GM13977 (cell line): ENCODE results near the gene PLCG2.

Experiments used
- DNase-seq: peaks from one replicate; pipeline ENCODE4 v3.0.0; 2012; ENCODE audit warnings: low spot score
- in situ Hi-C: fragments of 300-500 bp; cut with MboI; formaldehyde crosslinking; loops from one replicate; pipeline ENCODE4 v1.12.0; 2022; ENCODE audit warnings: low sequenced_read_pairs, low pct_unique_long_range_greater_than_20kb, mixed read lengths, inconsistent platforms; ENCODE audit not compliant: unreplicated experiment
- TF ChIP-seq, protein P1 (sequence below): IDR thresholded peaks from 2 replicates; pipeline ENCODE4 v1.5.1; 2012; ENCODE audit warnings: mild to moderate bottlenecking, control low read depth; ENCODE audit not compliant: insufficient read depth; ENCODE audit errors: extremely low read depth, missing control alignments

Gene PLCG2

GRCh38 chr16:81940781-81941560 is 161.9 kb downstream of the PLCG2 start:
- no peak for DNase-seq
- TF ChIP-seq, protein P1, sequence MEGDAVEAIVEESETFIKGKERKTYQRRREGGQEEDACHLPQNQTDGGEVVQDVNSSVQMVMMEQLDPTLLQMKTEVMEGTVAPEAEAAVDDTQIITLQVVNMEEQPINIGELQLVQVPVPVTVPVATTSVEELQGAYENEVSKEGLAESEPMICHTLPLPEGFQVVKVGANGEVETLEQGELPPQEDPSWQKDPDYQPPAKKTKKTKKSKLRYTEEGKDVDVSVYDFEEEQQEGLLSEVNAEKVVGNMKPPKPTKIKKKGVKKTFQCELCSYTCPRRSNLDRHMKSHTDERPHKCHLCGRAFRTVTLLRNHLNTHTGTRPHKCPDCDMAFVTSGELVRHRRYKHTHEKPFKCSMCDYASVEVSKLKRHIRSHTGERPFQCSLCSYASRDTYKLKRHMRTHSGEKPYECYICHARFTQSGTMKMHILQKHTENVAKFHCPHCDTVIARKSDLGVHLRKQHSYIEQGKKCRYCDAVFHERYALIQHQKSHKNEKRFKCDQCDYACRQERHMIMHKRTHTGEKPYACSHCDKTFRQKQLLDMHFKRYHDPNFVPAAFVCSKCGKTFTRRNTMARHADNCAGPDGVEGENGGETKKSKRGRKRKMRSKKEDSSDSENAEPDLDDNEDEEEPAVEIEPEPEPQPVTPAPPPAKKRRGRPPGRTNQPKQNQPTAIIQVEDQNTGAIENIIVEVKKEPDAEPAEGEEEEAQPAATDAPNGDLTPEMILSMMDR = peak; percentile 23
- in situ Hi-C loops = no loop called here

- in situ Hi-C loops = no loop called here
- TF ChIP-seq, protein P1 = no peak
- no peak for DNase-seq
Measured at GRCh38 chr16:81942007-81942601, 163.0 kb downstream of the PLCG2 start.

- DNase-seq = no peak
- TF ChIP-seq, protein P1 = no peak
- in situ Hi-C loops = no loop called here
Measured at GRCh38 chr16:81945665-81946064, 166.6 kb downstream of the PLCG2 start.

GRCh38 chr16:81946206-81946605 is 167.1 kb downstream of the PLCG2 start:
- TF ChIP-seq, protein P1 = no peak
- in situ Hi-C loops = no loop called here
- no peak for DNase-seq

DNA sequence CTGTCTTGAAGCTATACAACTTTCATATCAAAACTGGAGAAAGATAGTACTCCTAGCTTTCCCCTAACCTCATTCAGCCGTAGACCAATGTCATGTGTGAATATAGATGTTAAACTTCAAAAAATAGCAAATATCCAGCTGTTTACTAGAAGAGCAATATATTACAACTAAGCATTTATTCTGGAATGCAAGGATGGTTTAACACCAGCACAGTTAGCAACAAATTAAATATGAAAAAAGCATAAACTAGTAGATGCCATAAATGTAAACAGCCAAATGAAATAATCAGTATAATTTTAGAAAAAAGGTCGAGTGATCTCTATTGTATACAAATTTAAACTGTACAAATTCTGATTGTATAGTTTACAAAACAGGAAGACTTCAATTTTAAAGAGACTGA is 172.5 kb downstream of the PLCG2 start:
- TF ChIP-seq, protein P1 = no peak
- DNase-seq = no peak
- in situ Hi-C loops = no loop called here

- TF ChIP-seq, protein P1 = no peak
- in situ Hi-C loops = no loop called here
- no peak for DNase-seq
Measured at GRCh38 chr16:81956213-81956948, 177.3 kb downstream of the PLCG2 start.
